Cardiac ventricle fibroblast (primary cell): ENCODE measurements around the gene MRPL47. TPM values are rescaled to one million over a fixed set of nuclear protein-coding genes. Genes with fewer than 3 reads are reported as not detected.

Experiments used
- total RNA-seq: library from RNA; depleted of rRNA; stranded (reverse); fragments of >200 nt; gene quantifications from 2 replicates; pipeline ENCODE4 v1.2.3, GENCODE V29; 2015

MRPL47 gene
- 20.2 and 20.7 TPM in 2 replicates for total RNA-seq

GRCh38 chr3:179604321-179605078 is at the start of gene MRPL47, which contains the start of gene NDUFB5:
Gene MRPL47, minus strand, starts transcription at chr3:179604638. Its CDS starts 14 bp downstream, at chr3:179604624.
Gene NDUFB5, plus strand, starts transcription at chr3:179604794. Its CDS starts 22 bp downstream, at chr3:179604816.

GRCh38 chr3:179652447-179653095 is 48.1 kb upstream of the MRPL47 start, which contains the start of gene USP13:
Gene USP13, plus strand, starts transcription at chr3:179653040. Its CDS starts 186 bp downstream, at chr3:179653226.

GRCh38 chr3:179562591-179563270 is 41.7 kb downstream of the MRPL47 start, which contains the start of gene ACTL6A:
Gene ACTL6A, plus strand, starts transcription at chr3:179562926. Its CDS starts 167 bp downstream, at chr3:179563093.

Other genes starting within 250 kb of the MRPL47 start
- 21.3 and 22.3 TPM in 2 replicates for gene GNB4, start 153.2 kb downstream of the MRPL47 start, total RNA-seq
- 34.9 and 39.3 TPM in 2 replicates for gene ACTL6A, start 41.7 kb downstream of the MRPL47 start, total RNA-seq
- gene NDUFB5, start 156 bp upstream of the MRPL47 start, total RNA-seq: 104 and 111 TPM in 2 replicates
- gene USP13, start 48.4 kb upstream of the MRPL47 start, total RNA-seq: 7.6 and 10.0 TPM in 2 replicates